Ishikawa (cell line): ENCODE results near the gene WFDC8.
A peak's percentile ranks its signal among the peaks of the same experiment; 100 is the strongest.

ENCODE experiments used
- CREB1 ChIP-seq: IDR thresholded peaks from 2 replicates; pipeline ENCODE4 v1.6.1; 2012; ENCODE audit warnings: low read depth
- EGR1 ChIP-seq: IDR thresholded peaks from 2 replicates; pipeline ENCODE4 v1.6.1; 2012
- EP300 ChIP-seq: IDR thresholded peaks from 2 replicates; pipeline ENCODE4 v1.6.1; 2012; ENCODE audit warnings: borderline replicate concordance
- MAX ChIP-seq: IDR thresholded peaks from 2 replicates; pipeline ENCODE4 v1.6.1; 2012
- RAD21 ChIP-seq: IDR thresholded peaks from 2 replicates; pipeline ENCODE4 v1.6.1; 2012; ENCODE audit warnings: low read depth
- TAF1 ChIP-seq: IDR thresholded peaks from 2 replicates; pipeline ENCODE4 v1.6.1; 2012; ENCODE audit warnings: low read depth, mild to moderate bottlenecking
- TCF12 ChIP-seq: IDR thresholded peaks from 2 replicates; pipeline ENCODE4 v1.6.1; 2012; ENCODE audit warnings: low read depth
- TEAD4 ChIP-seq: IDR thresholded peaks from 2 replicates; pipeline ENCODE4 v1.6.1; 2012
- YY1 ChIP-seq: IDR thresholded peaks from 2 replicates; pipeline ENCODE4 v1.6.1; 2012; ENCODE audit warnings: low read depth

GRCh38 chr20:45545754-45546453 lies 33.2 kb downstream of the WFDC8 start:
- TF ChIP-seq TAF1 (no peak), YY1 (no peak), RAD21 (peak; percentile 71), EGR1 (no peak), MAX (no peak), TCF12 (no peak), TEAD4 (no peak), CREB1 (no peak), EP300 (no peak)
